ENCODE results near the gene SLC22A17.

SLC22A17 gene

DNA sequence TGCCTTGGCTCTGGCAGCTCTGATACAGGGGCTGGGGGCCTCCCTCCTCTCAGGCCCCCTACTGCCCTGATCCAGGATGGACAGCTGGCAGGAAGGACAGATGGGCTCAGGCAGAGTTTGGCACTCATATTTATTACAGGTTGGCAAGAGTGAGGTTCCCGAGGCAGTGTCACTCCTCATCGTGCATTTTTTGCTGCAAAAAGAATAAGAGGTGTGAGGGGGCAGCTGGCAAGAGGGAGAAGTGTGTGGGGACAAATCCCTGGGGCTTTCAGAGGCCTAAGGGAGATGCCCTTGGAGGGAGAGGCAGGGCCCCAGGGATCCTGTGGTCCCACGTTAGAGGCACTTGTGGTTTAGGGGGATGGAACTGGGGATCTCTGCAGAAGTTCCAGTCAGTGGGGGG lies 29.2 kb upstream of the SLC22A17 start:
- no peak for DNase-seq (ENCODE audit: low read depth, low spot score)

DNA sequence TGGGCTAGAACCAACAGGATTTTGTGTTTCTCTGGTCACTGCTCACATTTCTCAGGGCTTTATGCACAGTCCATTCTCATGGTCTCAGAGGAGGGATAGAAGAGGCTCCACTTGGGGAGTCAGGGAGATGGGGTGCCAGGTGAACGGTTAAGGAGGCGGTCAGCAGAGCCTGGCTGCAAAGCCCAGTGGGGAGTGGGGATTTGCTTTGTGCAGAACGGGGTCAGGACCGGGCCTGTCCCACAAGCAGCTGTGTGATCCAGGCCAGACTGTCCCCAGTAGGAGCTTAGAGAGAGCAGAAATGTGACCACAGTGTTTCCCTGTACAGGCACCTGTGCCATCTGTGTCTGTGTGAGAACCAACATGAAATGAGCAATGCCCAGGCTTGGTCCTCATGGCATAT lies 28.3 kb upstream of the SLC22A17 start:
- no peak for DNase-seq (ENCODE audit: low read depth, low spot score)

DNA sequence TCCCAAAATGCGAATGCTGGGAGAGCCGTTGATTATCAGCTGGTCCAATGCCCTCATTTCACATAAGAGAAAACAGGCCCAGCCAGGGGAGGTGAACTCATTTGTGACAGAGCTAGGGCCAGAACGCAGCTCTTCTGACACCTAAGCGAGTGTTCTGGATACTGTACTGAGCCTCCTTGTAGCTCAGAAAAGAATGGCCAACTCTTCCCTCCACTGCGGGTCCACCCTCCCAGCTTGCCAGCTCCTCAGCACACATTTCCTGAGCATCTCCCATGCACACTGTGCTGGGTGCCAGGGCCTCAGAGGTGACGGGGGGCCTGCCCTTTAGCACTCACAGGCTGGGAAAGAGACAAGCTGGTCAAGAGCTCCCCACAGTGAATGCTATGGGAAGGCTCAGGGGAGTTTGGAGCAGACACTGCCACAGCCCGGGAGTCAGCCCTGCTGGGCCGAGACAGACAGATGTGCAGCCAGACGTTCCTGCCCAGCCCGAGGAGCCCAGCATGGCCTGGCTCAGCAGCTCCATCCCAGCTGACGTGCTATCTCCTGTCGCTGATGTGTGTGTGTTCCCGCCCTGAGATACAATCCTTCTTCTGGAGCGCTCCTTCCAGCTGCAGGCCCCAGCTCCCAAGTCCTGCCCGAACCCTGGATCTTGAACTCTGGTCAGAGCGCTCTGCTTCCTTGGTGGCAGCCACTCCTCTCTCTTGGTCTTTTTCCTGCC lies 27.7 kb upstream of the SLC22A17 start:
- DNase-seq (ENCODE audit: low read depth, low spot score): no peak

DNA sequence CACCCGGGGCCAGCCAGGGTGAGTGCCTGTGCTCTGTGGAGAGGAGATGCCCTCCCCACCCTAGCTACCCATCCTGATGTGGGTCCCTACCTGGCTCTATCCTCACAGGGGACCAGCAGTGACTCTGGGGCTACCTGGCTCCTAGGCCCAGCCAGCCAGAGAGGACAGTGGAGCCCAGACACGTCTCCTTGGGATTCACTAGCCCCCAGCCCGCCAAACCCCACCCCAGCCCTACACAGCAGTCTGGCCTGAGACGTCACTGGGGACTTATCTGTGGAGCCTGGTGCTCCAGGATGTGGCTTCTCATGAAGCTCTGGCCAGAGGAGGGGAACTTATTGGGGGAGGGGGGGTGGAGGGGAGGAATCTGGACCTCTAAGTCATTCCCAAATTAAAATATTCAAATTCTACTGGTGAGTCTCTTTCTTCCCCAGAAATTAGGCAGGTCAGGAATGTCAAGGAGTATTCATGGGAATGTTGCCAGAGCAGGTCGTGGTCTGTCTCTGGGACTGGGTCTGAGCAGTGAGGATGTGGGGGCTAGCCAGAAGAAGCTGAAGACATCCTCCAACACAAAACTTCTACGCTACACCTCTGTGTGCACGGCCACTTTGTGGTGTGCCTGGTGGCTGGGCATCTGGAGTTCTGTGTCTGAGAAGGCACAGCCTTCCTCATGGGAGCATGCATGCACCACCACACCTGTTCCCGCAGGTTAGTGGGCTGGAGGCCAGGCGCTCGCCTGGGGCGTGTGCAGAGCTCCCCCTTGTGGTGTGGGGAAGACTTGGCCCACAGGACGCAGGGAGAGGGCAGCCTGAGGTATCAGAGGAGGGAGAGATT lies 26.9 kb upstream of the SLC22A17 start:
- peak; percentile 20 for DNase-seq (ENCODE audit: low read depth, low spot score)

DNA sequence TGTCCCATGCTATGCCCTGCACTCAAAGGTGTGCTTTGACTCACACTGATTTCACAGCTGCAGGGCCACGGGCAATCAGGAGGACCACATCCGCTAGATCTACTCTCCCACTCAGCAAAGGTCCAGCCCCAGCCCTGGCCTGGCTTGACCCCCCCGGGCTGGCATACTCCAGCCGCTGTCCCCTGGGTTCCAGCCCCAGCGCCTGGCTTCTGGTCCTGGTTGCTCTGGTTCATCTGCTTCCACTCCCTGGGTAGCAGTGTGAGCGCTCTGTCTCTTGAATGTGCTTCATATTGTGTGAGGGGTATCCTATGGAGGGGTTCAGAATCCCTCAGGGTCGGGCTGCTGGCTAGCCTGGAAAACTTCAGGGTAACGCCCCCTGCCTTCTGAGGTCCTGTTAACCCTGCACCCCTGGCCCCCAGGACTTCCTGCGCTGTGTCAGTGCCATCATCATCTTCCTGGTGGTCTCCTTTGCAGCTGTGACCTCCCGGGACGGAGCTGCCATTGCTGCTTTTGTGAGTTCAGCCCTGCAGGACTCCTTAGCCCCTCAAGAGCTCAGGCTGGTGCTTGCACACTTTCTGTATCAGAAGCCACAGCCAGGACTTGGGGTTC lies 26.0 kb upstream of the SLC22A17 start:
- no peak for DNase-seq (ENCODE audit: low read depth, low spot score)

DNA sequence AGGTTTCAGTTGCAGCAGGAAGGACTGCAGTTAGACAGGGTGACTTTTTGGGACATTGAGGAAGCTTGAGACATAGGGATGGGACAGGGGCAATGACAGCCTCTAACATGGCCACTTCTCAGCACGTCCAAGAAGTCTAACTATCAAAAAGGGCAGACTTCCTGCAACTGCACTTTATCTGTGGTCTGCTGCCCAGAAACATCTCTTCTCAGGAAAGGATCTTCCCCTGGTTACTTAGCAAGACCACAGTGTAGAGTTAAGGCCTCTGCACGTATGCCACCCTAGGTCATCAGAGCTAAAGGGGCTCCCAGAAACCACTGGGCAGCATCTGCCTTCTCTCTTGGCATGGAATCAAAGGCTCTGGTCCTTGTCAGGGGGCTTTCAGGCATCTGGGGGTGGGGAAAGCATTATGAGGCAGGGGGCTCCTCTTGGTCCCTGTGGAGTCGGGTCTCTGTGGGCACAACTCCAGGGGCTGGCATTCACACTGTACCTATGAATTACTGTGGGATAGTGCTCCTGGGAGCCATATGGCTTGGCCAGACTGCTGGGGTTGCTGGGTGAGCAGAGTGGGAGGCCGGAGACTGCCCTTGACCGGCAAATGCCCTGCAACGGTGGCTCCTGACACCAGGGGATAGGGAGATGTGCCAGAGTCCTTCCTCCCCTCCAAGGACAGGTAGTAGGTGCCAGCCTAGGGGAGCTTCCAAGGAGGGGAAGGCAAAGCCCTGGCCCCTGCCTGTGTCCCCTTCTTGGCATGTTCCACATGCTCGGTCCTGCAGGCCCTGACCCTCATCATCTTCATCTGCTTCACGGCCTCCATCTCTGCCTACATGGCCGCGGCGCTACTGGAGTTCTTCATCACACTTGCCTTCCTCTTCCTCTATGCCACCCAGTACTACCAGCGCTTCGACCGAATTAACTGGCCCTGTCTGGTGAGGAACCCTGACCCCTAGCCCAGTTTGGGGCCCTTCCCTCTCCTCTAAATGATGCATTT lies 25.2 kb upstream of the SLC22A17 start:
- no peak for DNase-seq (ENCODE audit: low read depth, low spot score)

DNA sequence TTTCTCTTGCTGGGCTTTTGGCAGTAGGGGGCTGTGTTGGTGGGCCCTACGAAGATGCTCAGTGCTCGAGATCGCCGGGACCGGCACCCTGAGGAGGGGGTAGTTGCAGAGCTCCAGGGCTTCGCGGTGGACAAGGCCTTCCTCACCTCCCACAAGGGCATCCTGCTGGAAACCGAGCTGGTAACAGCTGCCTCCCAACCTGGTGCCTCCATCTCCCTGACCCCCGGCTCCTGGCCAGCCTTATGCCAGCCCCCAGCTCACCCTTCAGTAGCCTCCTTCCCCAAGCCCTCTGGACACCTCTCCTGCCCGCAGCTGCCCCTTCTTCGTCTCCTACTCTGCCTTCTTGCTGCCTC lies 24.5 kb upstream of the SLC22A17 start:
- no peak for DNase-seq (ENCODE audit: low read depth, low spot score)

DNA sequence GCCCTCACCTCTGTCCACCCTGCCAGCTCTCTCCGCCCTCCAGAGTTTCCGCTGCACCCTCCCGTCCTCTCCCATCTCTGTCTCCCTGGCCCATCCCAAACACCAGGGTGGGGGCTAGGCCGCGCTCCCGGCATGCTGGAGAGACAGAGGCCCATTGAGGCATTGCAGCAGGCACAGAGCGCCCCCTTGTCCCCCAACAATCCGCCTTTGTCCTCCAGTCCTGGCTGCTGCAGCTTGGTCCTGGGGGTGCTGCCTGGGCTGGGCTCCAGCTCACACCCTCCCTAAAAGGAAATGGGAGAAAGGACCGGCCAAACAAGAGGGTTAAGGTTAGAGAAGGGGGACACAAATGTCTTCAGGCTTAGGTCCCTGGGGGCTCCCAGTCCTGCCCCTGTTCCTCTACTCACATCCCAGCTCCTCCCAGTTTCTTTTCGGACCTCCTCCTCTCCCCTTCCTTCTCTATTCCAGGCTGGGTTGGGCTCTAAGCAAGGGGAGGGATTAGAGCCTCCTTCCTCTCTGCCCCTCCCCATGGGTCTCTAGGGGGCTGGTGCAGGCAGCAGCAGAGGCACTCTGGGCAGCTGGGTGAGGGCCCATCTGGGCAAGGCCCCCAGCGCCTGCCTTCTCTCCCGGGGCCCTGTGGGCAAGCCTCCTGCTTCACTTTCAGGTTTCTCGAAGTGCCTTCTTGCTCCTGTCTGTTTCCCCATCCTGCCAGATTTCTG lies 24.0 kb upstream of the SLC22A17 start, which contains the start of gene CMTM5:
Gene CMTM5 (plus strand): TSS at position 565 of the 716 bp plus-strand sequence. CDS start 206 bp downstream, outside the sequence.
- no peak for DNase-seq (ENCODE audit: low read depth, low spot score)

DNA sequence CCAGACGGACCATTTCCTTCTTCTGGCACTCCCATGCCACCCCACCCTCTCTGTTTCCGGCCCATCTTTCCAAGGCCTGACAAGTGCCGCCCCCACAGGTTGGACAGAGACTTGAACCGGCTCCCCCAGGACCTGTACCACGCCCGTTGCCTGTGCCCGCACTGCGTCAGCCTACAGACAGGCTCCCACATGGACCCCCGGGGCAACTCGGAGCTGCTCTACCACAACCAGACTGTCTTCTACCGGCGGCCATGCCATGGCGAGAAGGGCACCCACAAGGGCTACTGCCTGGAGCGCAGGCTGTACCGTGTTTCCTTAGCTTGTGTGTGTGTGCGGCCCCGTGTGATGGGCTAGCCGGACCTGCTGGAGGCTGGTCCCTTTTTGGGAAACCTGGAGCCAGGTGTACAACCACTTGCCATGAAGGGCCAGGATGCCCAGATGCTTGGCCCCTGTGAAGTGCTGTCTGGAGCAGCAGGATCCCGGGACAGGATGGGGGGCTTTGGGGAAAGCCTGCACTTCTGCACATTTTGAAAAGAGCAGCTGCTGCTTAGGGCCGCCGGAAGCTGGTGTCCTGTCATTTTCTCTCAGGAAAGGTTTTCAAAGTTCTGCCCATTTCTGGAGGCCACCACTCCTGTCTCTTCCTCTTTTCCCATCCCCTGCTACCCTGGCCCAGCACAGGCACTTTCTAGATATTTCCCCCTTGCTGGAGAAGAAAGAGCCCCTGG lies 23.0 kb upstream of the SLC22A17 start:
- DNase-seq (ENCODE audit: low read depth, low spot score): no peak

DNA sequence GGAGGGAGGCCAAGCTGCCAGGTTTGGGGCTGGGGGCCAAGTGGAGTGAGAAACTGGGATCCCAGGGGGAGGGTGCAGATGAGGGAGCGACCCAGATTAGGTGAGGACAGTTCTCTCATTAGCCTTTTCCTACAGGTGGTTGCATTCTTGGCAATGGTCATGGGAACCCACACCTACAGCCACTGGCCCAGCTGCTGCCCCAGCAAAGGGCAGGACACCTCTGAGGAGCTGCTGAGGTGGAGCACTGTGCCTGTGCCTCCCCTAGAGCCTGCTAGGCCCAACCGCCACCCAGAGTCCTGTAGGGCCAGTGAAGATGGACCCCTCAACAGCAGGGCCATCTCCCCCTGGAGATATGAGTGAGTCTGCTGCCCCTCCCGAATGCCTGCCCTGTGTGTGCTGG lies 20.4 kb upstream of the SLC22A17 start:
- DNase-seq (ENCODE audit: low read depth, low spot score): no peak

DNA sequence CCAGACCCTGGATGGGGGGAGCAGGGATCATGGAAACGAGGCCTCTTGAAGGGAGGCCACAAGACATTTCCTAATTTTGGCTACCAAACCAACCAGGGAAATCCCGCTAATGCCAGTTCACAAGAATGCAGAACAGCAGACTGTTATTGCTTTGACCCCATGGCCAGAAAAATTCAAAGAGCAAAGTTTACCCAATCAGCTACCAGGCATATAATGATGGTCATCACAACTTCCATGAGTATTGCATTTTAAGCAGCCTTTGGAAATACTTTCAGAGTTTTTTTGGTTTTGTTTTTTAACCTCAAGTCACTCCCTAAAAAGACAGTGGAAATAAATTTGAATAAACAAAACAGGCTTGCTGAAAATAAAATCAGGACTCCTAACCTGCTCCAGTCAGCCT lies 19.8 kb upstream of the SLC22A17 start, which contains the start of gene IL25:
Gene IL25 (plus strand): TSS at position 301 of the 400 bp plus-strand sequence.
- no peak for DNase-seq (ENCODE audit: low read depth, low spot score)

DNA sequence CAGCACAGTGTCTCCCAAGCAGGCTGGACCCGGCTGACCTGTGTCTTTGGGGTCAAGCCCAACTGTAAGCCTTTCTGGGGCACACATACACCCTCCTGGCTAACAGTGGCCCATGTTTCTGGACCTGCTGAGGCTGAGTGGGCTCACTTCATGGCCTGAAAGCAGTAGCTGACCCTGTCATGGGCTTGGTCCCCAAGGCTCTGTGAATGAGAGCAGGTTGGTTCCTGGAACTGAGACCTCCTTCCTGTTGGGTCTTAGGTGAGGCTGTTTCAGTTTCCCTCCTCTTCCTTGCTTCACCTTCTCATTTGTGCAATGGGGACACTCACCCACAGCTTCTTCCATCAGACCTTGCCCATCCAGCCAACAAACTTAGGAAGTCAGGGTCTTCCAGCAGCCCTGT lies 19.2 kb upstream of the SLC22A17 start:
- DNase-seq (ENCODE audit: low read depth, low spot score): no peak

DNA sequence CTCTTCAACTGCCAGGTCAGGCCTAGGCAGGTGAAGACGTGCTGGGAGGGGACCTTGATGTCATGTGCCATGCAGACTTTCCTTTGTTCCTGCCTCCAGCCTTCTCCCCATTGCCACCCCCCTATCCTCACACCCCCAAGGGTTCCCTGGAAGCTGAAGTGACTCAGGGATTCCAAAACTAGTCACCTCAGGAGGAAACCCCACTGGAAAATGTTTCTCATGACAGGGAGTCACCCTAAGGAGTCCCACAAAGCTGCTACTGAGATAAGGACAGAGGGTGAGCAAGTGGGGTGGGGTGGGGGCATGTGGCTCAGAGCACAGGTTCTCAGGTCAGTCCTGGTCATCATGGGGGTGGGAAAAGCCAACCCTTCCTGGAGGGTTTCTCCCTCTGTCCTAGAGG lies 17.5 kb upstream of the SLC22A17 start:
- DNase-seq (ENCODE audit: low read depth, low spot score): no peak

DNA sequence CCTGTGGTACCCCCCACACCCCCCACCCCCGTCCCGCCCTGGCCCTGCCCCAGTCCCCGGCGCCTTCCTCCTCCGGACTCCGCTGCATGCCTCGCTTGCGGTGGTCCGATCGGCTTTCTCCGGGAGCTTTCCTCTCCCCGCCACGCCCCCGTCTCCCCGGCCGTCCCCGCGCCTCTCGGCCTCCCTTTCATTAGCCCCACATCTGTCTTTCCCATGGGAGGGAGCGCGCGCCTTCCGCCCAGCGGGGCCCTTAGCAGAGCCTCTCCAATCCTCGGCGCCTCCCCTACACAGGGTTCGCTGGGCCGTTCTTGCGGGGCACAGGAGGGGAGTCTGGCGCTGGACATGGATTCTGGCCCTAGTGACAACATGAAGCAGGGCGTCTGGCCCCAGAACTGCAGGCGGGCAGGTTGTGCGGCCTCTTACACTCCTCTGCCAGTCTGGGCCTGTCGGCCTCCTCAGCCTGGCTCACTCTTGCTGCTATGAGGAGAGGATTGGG lies 13.8 kb upstream of the SLC22A17 start:
- no peak for DNase-seq (ENCODE audit: low read depth, low spot score)

DNA sequence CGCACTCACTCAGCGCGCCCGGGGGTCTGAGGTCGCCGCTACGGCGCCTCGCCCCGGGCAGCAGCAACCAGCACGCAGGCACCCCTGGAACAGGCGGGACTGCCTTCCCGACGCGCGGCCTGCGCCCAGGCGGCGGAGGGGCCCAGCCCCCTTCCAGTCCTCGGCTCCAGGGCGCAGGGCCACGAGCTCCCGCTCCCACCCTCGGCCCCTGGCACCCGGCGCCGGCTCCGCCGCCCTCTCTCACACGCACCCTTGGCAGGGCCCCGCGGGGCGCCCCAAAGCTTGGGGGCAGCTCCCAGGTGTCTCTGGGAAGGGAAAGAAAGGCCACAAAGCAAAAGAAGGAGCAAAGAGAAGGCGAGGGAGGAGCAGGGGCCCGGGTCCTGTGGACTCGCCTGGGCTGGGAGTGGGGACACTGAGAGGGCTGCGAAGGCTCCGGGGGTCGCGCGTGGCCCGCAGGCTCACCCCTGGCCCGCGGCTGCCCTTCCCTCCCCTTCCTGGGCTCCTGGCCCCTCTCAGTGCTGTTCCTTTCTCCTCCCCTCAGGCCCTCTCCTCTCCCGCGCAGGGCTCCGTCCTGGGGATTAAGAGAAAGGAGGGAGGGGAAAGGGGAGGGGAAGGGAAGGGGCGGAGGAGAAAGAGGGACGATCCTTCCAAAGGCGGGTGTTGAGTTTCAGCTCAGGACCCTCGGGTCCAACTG lies 13.2 kb upstream of the SLC22A17 start:
- no peak for DNase-seq (ENCODE audit: low read depth, low spot score)

DNA sequence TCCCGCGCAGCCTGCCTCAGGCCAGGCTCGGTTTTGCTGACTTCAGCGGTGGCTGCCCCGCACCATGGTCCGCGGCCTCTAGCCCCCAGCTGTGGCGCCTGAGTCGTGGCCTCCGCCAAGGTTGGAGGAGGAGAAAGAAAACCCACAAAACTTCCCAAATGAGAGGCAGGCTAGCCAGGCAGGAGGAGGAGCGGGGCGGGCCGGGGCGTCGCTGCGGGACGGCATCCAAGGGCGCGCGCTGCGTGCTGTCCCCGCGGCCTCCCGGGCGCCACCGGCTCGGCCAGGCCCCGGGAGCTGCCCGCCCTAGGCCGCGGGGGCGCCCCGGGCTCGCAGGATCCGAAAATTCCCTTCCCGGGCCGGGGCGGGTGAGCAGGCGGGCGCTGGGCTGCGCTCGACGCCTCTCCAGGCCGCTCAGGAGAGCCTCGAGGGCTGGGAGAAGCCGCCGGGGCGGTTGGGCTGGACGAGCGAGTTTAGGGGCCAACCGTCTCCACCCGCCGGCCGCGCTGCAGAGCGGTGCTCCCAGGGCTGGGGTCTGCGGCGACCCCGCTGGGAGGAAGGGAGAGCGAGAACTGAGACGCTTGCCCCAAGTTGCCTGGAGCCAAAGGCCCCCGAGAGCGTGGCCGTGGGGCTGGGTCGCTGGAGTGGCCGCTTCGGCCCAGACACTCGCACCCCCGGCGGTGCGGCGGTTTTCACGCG lies 12.5 kb upstream of the SLC22A17 start, which contains the start of gene EFS:
Gene EFS (minus strand): TSS at position 137 of the 696 bp plus-strand sequence. CDS start 147 bp downstream, outside the sequence.
- DNase-seq (ENCODE audit: low read depth, low spot score): no peak

DNA sequence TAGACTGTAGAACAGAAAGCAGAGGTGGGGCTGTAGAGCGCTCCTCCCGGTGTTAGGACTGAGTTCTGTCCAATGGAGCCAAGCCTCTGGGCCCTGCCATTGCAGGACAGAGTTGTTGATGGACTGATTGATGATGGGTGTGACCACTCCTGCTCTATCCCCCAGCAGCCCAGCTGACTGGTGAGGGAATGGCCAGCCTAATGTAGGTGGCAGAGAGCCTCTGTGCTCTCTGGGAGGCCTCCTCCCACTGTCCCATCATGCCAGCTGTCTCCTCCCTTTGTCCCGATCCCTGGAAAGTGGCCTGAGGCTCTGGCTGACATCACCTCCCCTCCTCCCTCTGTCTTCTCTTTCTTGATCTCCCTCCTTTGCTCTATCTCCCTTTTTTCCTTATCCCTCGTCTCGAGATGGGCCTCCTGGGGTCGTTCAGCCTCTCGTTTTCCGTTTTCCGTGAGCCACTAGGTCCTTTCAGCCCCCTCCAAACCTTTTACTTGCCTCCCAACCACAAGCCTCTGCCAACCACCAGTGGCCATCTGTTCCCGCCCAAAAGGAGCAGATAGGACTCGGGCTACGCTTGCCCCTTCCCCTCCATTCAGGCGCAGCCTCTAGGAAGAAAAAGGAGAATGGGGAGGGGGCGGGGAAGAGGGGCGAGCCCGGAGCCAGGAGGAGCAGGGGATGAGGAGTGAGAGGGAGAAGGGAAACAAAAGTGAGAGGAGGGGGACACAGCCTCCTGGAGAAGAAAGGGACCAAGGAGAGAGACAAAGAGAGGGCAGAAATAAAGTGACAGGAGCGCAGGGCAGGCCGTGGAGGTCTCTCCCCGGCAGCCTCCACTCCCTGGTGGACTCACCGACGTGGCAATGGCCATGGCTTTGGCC lies 11.7 kb upstream of the SLC22A17 start:
- no peak for DNase-seq (ENCODE audit: low read depth, low spot score)

Measured in activated CD4-positive, CD25-positive, alpha-beta regulatory T cell treated with anti-CD3 and anti-CD28 coated beads, Interleukin-2, amount 50 U/mL, for 16 hours (primary cell).